C4-2B (cell line): ENCODE measurements around the gene CPSF4L.
"Not testable (repeated sequence)": the region's sequence is repeated elsewhere in the genome, so short reads cannot be mapped to it uniquely, and the experiment has no call there.

ENCODE experiments used
- H3K27ac ChIP-seq: fragments of 450-650 bp; 2 replicates; pipeline ENCODE4 v1.5.1; 2017
- ZFX ChIP-seq: fragments of 450-650 bp; IDR thresholded peaks from 2 replicates; pipeline ENCODE4 v1.6.1; 2017
- TF ChIP-seq, protein P1 (sequence below): fragments of 450-650 bp; conservative IDR thresholded peaks from 2 replicates; pipeline ENCODE4 v1.5.1; 2017; ENCODE audit warnings: mild to moderate bottlenecking

Gene CPSF4L

GRCh38 chr17:73265646-73266640 lies 4.3 kb upstream of the CPSF4L start:
- H3K27ac ChIP-seq: no peak overlapping the region
- no peak for TF ChIP-seq ZFX
- TF ChIP-seq, protein P1, sequence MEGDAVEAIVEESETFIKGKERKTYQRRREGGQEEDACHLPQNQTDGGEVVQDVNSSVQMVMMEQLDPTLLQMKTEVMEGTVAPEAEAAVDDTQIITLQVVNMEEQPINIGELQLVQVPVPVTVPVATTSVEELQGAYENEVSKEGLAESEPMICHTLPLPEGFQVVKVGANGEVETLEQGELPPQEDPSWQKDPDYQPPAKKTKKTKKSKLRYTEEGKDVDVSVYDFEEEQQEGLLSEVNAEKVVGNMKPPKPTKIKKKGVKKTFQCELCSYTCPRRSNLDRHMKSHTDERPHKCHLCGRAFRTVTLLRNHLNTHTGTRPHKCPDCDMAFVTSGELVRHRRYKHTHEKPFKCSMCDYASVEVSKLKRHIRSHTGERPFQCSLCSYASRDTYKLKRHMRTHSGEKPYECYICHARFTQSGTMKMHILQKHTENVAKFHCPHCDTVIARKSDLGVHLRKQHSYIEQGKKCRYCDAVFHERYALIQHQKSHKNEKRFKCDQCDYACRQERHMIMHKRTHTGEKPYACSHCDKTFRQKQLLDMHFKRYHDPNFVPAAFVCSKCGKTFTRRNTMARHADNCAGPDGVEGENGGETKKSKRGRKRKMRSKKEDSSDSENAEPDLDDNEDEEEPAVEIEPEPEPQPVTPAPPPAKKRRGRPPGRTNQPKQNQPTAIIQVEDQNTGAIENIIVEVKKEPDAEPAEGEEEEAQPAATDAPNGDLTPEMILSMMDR: no peak

GRCh38 chr17:73264448-73264847 lies 2.8 kb upstream of the CPSF4L start:
- H3K27ac ChIP-seq: not testable (repeated sequence)

GRCh38 chr17:73262676-73263642 lies 1.3 kb upstream of the CPSF4L start:
- TF ChIP-seq, protein P1: no peak
- TF ChIP-seq ZFX: no peak
- H3K27ac ChIP-seq: no peak overlapping the region

DNA sequence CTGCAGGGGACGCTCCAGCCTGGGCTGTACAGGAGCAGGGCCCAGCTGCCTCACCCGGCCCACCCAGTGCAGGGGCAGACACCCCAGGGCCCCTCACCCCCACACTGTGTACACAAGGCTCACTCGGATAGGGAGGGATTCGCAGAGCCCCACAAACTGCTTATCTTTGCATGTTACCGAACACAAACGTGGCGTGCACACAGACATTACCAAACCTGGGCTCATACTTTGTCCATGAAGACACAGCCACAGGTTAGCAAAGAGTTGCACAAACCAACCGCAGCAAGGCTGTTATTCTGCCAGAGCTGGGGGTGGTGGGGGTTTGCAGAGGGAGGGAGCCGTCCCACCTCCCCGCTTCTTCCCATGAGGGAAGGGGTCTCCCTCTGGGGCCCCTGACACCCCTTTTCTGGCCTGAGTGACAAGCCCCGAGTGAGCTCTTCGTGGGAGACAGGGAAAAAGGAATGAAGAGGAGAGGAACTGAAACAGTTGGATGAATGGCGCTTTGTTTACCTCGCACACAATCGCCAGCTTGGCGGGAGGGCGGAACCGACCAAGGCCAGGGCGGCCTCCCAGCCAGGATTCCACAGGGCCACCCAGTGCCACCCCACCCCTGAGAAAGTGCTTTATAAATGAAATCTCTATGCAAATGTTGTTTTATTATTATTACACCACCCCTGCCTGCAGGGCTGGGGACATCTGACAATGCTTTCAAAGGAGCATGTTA lies 434 bp upstream of the CPSF4L start:
- H3K27ac ChIP-seq: no peak overlapping the region

DNA sequence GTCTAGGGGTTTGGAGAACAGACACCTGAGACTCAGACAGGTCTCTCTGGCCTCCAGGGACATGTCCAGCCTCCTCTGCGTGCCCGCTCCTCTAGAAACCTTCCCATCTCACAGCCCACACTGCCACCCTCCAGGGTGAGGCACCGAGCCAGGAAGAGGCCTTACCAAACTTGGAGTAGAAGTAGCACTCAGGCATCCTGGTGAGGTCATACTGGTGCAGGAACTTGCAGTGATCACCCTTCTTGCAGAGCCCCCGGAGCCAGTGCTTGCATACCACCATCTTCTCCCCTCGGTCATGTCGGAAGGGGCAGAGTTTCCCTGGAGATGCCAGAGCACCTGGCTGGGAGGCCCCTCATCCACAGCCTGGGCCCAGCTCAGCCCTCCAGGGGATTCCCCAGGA lies 4.2 kb downstream of the CPSF4L start:
- TF ChIP-seq, protein P1: no peak
- TF ChIP-seq ZFX: no peak
- no peak overlapping the region for H3K27ac ChIP-seq

More for the DNA sequence above, 434 bp upstream of the CPSF4L start:
- TF ChIP-seq, protein P1: no peak

DNA sequence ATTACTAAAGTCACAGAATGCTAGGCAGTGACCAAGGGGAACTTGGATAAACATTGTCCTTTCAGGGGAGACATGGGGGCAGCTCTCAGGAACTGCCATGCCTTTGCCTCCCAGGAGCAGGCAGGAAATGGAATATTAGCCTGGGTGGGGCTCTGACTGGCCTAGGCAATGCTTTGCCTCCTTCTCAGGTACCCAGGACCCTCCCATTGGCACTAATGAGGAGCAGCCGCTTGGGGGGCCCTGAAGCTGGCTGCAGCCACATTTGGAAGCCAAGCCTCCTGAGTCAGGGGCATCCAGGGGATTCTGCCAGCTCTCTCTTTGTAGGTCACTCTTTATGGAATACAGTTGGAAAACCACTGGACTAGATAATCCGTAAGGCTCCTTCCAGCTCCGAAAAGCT lies 5.5 kb downstream of the CPSF4L start:
- TF ChIP-seq, protein P1: no peak
- TF ChIP-seq ZFX: no peak
- no peak overlapping the region for H3K27ac ChIP-seq

DNA sequence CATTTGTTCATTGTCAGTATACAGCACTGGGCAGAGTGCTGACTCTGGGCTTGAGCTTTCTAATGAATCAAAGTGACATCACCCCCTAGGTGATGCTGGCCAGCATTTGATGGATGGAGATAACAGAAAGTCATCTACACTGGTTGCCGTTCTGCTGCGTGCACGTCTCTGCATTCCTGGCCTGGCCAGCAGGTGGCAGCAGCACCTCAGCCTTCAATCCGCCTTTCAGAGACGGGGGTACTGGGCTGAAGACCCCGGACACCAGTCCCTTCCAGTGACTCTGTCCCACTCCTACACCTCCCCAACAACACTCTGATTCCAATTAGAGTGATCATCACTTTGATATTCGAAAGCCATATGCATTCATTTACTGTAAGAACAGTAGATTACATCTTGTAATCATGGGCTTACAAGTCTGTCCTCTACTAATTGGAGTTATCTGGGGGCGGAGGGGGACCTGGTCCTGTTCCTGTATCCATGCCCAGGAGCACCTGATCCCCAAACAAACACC lies 6.0 kb downstream of the CPSF4L start:
- no peak for TF ChIP-seq ZFX
- TF ChIP-seq, protein P1: peak; percentile 98
- no peak overlapping the region for H3K27ac ChIP-seq
